ENCODE data around the gene CNRIP1. TPM values are rescaled to one million over a fixed set of nuclear protein-coding genes. Genes with fewer than 3 reads are reported as not detected.
A peak's percentile ranks its signal among the peaks of the same experiment; 100 is the strongest.

CNRIP1 gene
- polyA plus RNA-seq, 2 of the 4 experiments (the other 2 are of a cell fraction): 0.93 to 2.9 TPM

DNA sequence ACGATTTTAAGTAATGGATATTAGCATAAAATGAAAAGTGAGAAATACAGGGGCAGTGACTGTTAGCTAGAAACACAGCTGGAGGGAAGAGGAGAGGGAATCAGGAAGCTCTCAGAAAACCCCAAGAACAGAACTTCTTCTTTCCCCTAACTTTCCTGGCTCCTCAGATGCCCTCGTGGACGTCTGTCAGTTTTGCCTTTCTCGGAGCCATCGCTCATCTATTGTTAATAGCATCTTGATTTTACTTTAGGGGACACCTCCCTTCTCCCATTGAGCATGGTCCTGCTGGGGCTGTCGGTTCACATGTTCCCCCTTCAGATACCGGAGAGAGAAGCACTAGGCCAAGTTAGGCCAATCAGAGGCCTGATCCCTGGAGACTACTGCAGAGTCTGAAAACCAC, 43.0 kb upstream of the CNRIP1 start:
- no peak for ATAC-seq
- WGBS (ENCODE audit: missing lambda C conversion rate): 91% methylated on average over 7 of the region's 7 CpGs
- TF ChIP-seq ZSCAN20 (CRISPR knock-in tag; IDR thresholded peaks at IDR 0.05) (no peak), SREBF2 (IDR thresholded peaks at IDR 0.05) (no peak), KDM5A (IDR thresholded peaks at IDR 0.05) (no peak)
- TF ChIP-seq, protein P1, sequence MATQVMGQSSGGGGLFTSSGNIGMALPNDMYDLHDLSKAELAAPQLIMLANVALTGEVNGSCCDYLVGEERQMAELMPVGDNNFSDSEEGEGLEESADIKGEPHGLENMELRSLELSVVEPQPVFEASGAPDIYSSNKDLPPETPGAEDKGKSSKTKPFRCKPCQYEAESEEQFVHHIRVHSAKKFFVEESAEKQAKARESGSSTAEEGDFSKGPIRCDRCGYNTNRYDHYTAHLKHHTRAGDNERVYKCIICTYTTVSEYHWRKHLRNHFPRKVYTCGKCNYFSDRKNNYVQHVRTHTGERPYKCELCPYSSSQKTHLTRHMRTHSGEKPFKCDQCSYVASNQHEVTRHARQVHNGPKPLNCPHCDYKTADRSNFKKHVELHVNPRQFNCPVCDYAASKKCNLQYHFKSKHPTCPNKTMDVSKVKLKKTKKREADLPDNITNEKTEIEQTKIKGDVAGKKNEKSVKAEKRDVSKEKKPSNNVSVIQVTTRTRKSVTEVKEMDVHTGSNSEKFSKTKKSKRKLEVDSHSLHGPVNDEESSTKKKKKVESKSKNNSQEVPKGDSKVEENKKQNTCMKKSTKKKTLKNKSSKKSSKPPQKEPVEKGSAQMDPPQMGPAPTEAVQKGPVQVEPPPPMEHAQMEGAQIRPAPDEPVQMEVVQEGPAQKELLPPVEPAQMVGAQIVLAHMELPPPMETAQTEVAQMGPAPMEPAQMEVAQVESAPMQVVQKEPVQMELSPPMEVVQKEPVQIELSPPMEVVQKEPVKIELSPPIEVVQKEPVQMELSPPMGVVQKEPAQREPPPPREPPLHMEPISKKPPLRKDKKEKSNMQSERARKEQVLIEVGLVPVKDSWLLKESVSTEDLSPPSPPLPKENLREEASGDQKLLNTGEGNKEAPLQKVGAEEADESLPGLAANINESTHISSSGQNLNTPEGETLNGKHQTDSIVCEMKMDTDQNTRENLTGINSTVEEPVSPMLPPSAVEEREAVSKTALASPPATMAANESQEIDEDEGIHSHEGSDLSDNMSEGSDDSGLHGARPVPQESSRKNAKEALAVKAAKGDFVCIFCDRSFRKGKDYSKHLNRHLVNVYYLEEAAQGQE (IDR thresholded peaks at IDR 0.05): no peak
- Histone ChIP-seq H3K4me1 (no peaks in the 10 kb centered on the region), H3K4me2 (no peak overlapping the region), H3K27ac (no peak overlapping the region), H3K9me3 (no peaks in the 10 kb centered on the region), H3K4me3 (no peak overlapping the region)
- DNase-seq (ENCODE audit: low read depth in 1 of 2, low spot score in 1 of 2): no peak
- POLR2A ChIA-PET: no interaction called here
- no peak for FAIRE-seq
- CTCF ChIA-PET: interaction anchor here (0.7 to 3.8 kb wide), 2 partner anchors 78 to 81 kb away, joined by 3 to 30 read pairs; no protein-coding TSS in a partner anchor

DNA sequence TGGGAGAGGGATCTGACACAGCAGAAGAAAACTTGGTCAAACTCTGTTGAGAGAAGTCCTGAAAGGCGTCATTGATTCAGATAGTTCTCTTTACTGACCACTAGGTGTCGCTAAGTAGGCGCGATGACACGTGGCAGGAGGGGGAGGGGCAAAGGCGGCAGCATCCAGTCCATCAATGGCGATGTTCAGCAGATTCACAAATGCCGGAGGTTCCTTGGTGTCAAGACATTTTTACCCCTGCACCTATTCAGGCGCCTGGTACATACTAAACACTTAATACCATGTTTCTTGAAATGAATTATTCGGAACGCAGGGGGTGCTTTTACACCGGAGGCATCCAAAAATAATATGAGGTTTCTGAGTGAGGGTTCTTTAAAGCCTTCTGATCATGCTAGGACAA, 42.3 kb upstream of the CNRIP1 start:
- 26% methylated on average over 12 of the region's 12 CpGs for WGBS (ENCODE audit: missing lambda C conversion rate)
- H3K4me2 ChIP-seq: peak overlapping the region; percentile 53
- no peaks in the 10 kb centered on the region for H3K9me3 ChIP-seq
- FAIRE-seq: no peak
- peak; percentile 65 to 81 for DNase-seq (ENCODE audit: low read depth in 1 of 2, low spot score in 1 of 2)
- ChIA-PET CTCF (interaction anchor here (0.7 to 3.8 kb wide), 4 partner anchors 11 to 79 kb away, joined by 5 to 30 read pairs (median 6); no protein-coding TSS in a partner anchor), POLR2A (no interaction called here)
- no peaks in the 10 kb centered on the region for H3K4me1 ChIP-seq
- H3K27ac ChIP-seq: no peak overlapping the region
- no peak overlapping the region for H3K4me3 ChIP-seq
- ATAC-seq: peak; percentile 45 to 83; a peak in 4 of 6 replicates
- TF ChIP-seq, protein P2, sequence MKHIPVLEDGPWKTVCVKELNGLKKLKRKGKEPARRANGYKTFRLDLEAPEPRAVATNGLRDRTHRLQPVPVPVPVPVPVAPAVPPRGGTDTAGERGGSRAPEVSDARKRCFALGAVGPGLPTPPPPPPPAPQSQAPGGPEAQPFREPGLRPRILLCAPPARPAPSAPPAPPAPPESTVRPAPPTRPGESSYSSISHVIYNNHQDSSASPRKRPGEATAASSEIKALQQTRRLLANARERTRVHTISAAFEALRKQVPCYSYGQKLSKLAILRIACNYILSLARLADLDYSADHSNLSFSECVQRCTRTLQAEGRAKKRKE (CRISPR knock-in tag; IDR thresholded peaks at IDR 0.05; ENCODE audit: low read depth): no peak
- TF ChIP-seq ESRRA (IDR thresholded peaks at IDR 0.05; ENCODE audit: borderline replicate concordance, low read length) (no peak), RNF2 (IDR thresholded peaks at IDR 0.05; ENCODE audit: borderline replicate concordance, low read depth) (no peak), HEYL (CRISPR knock-in tag; IDR thresholded peaks at IDR 0.05) (no peak), FOXS1 (CRISPR knock-in tag; IDR thresholded peaks at IDR 0.05) (no peak), SREBF2 (IDR thresholded peaks at IDR 0.05) (no peak), CEBPB (IDR thresholded peaks at IDR 0.05) (no peak), CHD2 (IDR thresholded peaks at IDR 0.05; ENCODE audit: low read length, partially characterized antibody) (peak; percentile 64), ZSCAN20 (CRISPR knock-in tag; IDR thresholded peaks at IDR 0.05) (no peak), ZFP36 (IDR thresholded peaks at IDR 0.05; ENCODE audit: borderline replicate concordance, partially characterized antibody) (no peak), RCOR1 (IDR thresholded peaks at IDR 0.05; ENCODE audit: low read depth, low read length) (no peak), KDM5A (IDR thresholded peaks at IDR 0.05) (no peak), PHF8 (IDR thresholded peaks at IDR 0.05; ENCODE audit: borderline replicate concordance, low read depth) (no peak), HOXB13 (CRISPR knock-in tag; IDR thresholded peaks at IDR 0.05; ENCODE audit: low read depth) (no peak), CBX2 (IDR thresholded peaks at IDR 0.05; ENCODE audit: borderline replicate concordance, low read depth) (no peak), GATA3 (IDR thresholded peaks at IDR 0.05; ENCODE audit: borderline replicate concordance) (no peak), KDM1A (IDR thresholded peaks at IDR 0.05; ENCODE audit: low read depth) (no peak), RAD21 (conservative IDR thresholded peaks at IDR 0.05 in 1 of 2, IDR thresholded peaks at IDR 0.05 in 1 of 2) (peak; percentile 68 to 83), RARB (CRISPR knock-in tag; IDR thresholded peaks at IDR 0.05) (no peak), JUNB (IDR thresholded peaks at IDR 0.05) (no peak), SMC3 (IDR thresholded peaks at IDR 0.05) (peak; percentile 69)
- TF ChIP-seq, protein P1 (IDR thresholded peaks at IDR 0.05): no peak
- TF ChIP-seq, protein P3, sequence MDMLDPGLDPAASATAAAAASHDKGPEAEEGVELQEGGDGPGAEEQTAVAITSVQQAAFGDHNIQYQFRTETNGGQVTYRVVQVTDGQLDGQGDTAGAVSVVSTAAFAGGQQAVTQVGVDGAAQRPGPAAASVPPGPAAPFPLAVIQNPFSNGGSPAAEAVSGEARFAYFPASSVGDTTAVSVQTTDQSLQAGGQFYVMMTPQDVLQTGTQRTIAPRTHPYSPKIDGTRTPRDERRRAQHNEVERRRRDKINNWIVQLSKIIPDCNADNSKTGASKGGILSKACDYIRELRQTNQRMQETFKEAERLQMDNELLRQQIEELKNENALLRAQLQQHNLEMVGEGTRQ (IDR thresholded peaks at IDR 0.05): peak; percentile 60; the same call in 1 of the 2 replicates
- TF ChIP-seq, protein P4, sequence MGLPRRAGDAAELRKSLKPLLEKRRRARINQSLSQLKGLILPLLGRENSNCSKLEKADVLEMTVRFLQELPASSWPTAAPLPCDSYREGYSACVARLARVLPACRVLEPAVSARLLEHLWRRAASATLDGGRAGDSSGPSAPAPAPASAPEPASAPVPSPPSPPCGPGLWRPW (IDR thresholded peaks at IDR 0.05): no peak
- TF ChIP-seq, protein P5, sequence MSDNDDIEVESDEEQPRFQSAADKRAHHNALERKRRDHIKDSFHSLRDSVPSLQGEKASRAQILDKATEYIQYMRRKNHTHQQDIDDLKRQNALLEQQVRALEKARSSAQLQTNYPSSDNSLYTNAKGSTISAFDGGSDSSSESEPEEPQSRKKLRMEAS (IDR thresholded peaks at IDR 0.05): peak; percentile 100
- TF ChIP-seq, protein P6, sequence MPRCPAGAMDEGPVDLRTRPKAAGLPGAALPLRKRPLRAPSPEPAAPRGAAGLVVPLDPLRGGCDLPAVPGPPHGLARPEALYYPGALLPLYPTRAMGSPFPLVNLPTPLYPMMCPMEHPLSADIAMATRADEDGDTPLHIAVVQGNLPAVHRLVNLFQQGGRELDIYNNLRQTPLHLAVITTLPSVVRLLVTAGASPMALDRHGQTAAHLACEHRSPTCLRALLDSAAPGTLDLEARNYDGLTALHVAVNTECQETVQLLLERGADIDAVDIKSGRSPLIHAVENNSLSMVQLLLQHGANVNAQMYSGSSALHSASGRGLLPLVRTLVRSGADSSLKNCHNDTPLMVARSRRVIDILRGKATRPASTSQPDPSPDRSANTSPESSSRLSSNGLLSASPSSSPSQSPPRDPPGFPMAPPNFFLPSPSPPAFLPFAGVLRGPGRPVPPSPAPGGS (IDR thresholded peaks at IDR 0.05): no peak

Data from A549 (cell line).